Neural cell (in vitro differentiated cells): ENCODE data around the gene ASPHD1. TPM values are rescaled to one million over a fixed set of nuclear protein-coding genes. Genes with fewer than 3 reads are reported as not detected.
A peak's percentile ranks its signal among the peaks of the same experiment; 100 is the strongest.

Experiments
- H2AFZ ChIP-seq: fragments of 200-600, 300-800 bp; sonication (generic), shearing (Covaris generic); 2 replicates; pipeline ENCODE4 v1.6.0; 2014; ENCODE audit warnings: low read depth, mild to moderate bottlenecking, antibody characterized with exemption, low read length, moderate library complexity
- H3F3A ChIP-seq: fragments of 200-600 bp; shearing (Covaris generic); 2 replicates; pipeline ENCODE4 v1.6.1; 2016; ENCODE audit warnings: mild to moderate bottlenecking, moderate library complexity, mixed read lengths, antibody characterized with exemption, low read length; ENCODE audit not compliant: insufficient read depth, poor library complexity, severe bottlenecking
- H3K27ac ChIP-seq: fragments of 200-600, 300-800 bp; sonication (generic), shearing (Covaris generic); 2 replicates; pipeline ENCODE4 v1.5.1; 2014; ENCODE audit warnings: mild to moderate bottlenecking, low read length, moderate library complexity
- H3K27me3 ChIP-seq: fragments of 300-800, 200-600 bp; sonication (generic), shearing (Covaris generic); 2 replicates; pipeline ENCODE4 v1.6.0; 2014; ENCODE audit warnings: mild to moderate bottlenecking, low read depth, low read length, moderate library complexity; ENCODE audit not compliant: insufficient read depth
- H3K36me3 ChIP-seq: fragments of 300-800, 200-600 bp; sonication (generic), shearing (Covaris generic); 2 replicates; pipeline ENCODE4 v1.5.1; 2014; ENCODE audit warnings: mild to moderate bottlenecking, antibody characterized with exemption, low read length, moderate library complexity; ENCODE audit not compliant: insufficient read depth
- H3K4me2 ChIP-seq: fragments of 300-800, 200-600 bp; sonication (generic), shearing (Covaris generic); 2 replicates; pipeline ENCODE4 v1.6.0; 2014; ENCODE audit warnings: mild to moderate bottlenecking, low read length
- H3K4me3 ChIP-seq: fragments of 300-800, 200-600 bp; sonication (generic), shearing (Covaris generic); 2 replicates; pipeline ENCODE4 v1.5.1; 2014; ENCODE audit warnings: mild to moderate bottlenecking, low read length, moderate library complexity
- H3K79me2 ChIP-seq: fragments of 200-600 bp; shearing (Covaris generic); replicated peaks from 2 replicates; pipeline ENCODE4 v1.6.0; 2014; ENCODE audit warnings: mild to moderate bottlenecking, low read length, moderate library complexity; ENCODE audit not compliant: insufficient read depth
- H3K9ac ChIP-seq: fragments of 300-800, 200-600 bp; sonication (generic), shearing (Covaris generic); 2 replicates; pipeline ENCODE4 v1.6.1; 2016; ENCODE audit warnings: mild to moderate bottlenecking, low read length, mixed read lengths
- H3K9me2 ChIP-seq: fragments of 200-600 bp; shearing (Covaris generic); 2 replicates; pipeline ENCODE4 v1.6.1; 2016; ENCODE audit warnings: mild to moderate bottlenecking, low read length, mixed read lengths; ENCODE audit not compliant: insufficient read depth
- H3K9me3 ChIP-seq: fragments of 200-600, 300-800 bp; sonication (generic), shearing (Covaris generic); 2 replicates; pipeline ENCODE4 v1.6.1; 2016; ENCODE audit warnings: mild to moderate bottlenecking, mixed run types, low read length, moderate library complexity, mixed read lengths
- H4K20me1 ChIP-seq: fragments of 200-600 bp; shearing (Covaris generic); 2 replicates; pipeline ENCODE4 v1.6.1; 2016; ENCODE audit warnings: mild to moderate bottlenecking, mixed run types; ENCODE audit not compliant: insufficient read depth
- EP300 ChIP-seq: fragments of 450-650 bp; conservative IDR thresholded peaks from 2 replicates; pipeline ENCODE4 v1.6.1; 2014; ENCODE audit warnings: antibody characterized with exemption, mild to moderate bottlenecking, moderate library complexity; ENCODE audit not compliant: poor library complexity, severe bottlenecking
- EZH2 ChIP-seq: fragments of 200-600, 300-800 bp; shearing (Covaris generic), sonication (generic); IDR thresholded peaks from 2 replicates; pipeline ENCODE4 v1.6.1; 2014; ENCODE audit warnings: antibody characterized with exemption, low read length, borderline replicate concordance, mild to moderate bottlenecking; ENCODE audit not compliant: insufficient read depth, poor library complexity, severe bottlenecking
- MXI1 ChIP-seq: fragments of 450-650 bp; conservative IDR thresholded peaks from 2 replicates; pipeline ENCODE4 v1.6.1; 2014; ENCODE audit warnings: antibody characterized with exemption, mild to moderate bottlenecking; ENCODE audit not compliant: poor library complexity, severe bottlenecking
- POLR2AphosphoS5 ChIP-seq: IDR thresholded peaks from 2 replicates; pipeline ENCODE4 v1.6.1; 2012
- RAD21 ChIP-seq: fragments of 450-650 bp; conservative IDR thresholded peaks from 2 replicates; pipeline ENCODE4 v1.6.1; 2014; ENCODE audit warnings: antibody characterized with exemption, mild to moderate bottlenecking, moderate library complexity
- SMC3 ChIP-seq: fragments of 450-650 bp; conservative IDR thresholded peaks from 2 replicates; pipeline ENCODE4 v1.6.1; 2014; ENCODE audit warnings: antibody characterized with exemption, mild to moderate bottlenecking, moderate library complexity; ENCODE audit not compliant: poor library complexity
- TAF1 ChIP-seq: IDR thresholded peaks from 2 replicates; pipeline ENCODE4 v1.6.1; 2012; ENCODE audit warnings: low read depth
- polyA plus RNA-seq: library from polyadenylated mRNA; depleted of rRNA; stranded (reverse); fragments of >200 nt; gene quantifications from 2 replicates; pipeline ENCODE4 v1.2.3, GENCODE V29; 2014
- TF ChIP-seq, protein P1 (sequence below): IDR thresholded peaks from 2 replicates; pipeline ENCODE4 v1.6.1; 2012; ENCODE audit warnings: borderline replicate concordance
- TF ChIP-seq, protein P2 (sequence below): fragments of 450-650 bp; IDR thresholded peaks from 2 replicates; pipeline ENCODE4 v1.5.1; 2014; ENCODE audit warnings: antibody characterized with exemption, mild to moderate bottlenecking, moderate library complexity; ENCODE audit not compliant: poor library complexity, severe bottlenecking

The ASPHD1 gene
- polyA plus RNA-seq, 1 donor from 2014 or later: 38.9 TPM

DNA sequence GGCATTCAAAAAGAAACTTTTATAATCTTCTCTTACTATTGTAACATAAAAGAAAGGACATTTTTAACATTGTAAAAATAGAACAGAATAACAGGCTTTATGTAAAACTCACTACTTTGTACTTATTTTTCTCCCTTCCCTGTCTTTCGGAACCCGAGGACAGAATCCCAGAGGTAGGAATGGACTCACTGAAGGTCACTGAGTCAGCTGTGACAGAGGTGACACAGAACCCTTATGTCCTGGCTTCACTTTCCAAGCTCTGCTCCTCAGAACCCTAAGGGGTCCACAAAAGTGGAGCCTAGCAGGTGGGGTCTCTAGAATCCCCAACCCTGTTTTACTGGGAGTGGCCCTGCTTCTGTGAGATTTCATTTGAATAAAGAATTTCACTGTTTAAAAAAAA, 22.0 kb downstream of the ASPHD1 start:
- no peaks in the 10 kb centered on the region for H3K36me3 ChIP-seq
- no peak overlapping the region for H2AFZ ChIP-seq
- H3K9me2 ChIP-seq: no peaks in the 10 kb centered on the region
- H4K20me1 ChIP-seq: no peaks in the 10 kb centered on the region
- H3K27ac ChIP-seq: no peak overlapping the region
- H3K4me2 ChIP-seq: no peak overlapping the region
- no peak overlapping the region for H3K9ac ChIP-seq
- peaks cover 9% of the 10 kb centered on the region for H3K79me2 ChIP-seq
- no peak overlapping the region for H3K4me3 ChIP-seq
- H3K9me3 ChIP-seq: no peaks in the 10 kb centered on the region
- peaks cover 3% of the 10 kb centered on the region for H3F3A ChIP-seq
- no peak for TF ChIP-seq TAF1
- no peak for TF ChIP-seq EZH2
- H3K27me3 ChIP-seq: no peaks in the 10 kb centered on the region

DNA sequence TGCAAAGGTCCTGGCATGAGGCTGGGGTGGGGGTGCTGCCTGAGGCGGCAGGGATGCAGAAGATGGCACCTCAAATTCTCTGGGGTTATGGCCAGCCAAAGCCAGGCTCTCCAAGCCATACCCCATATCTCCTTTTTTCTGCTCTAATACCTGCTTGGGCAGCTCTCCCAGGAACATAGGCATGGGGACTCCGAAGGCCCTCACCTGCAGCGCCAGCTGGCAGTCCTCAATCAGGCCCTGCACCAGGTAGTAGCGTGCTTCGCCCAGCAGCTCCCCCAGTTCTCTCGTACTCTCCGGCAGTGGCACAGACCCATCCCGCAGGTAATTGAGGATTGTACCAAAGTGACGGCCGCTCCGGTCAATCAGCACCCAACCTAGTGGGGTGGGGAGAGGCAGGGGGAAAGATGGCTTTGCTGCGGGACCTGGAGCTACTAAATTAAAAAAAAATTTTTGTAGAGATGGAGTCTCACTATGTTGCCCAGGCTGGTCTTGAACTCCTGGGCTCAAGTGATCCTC, 22.8 kb downstream of the ASPHD1 start:
- Histone ChIP-seq H2AFZ (no peak overlapping the region), H3K9ac (no peak overlapping the region), H3K79me2 (peaks cover 9% of the 10 kb centered on the region), H4K20me1 (no peaks in the 10 kb centered on the region), H3F3A (peaks cover 3% of the 10 kb centered on the region), H3K27ac (no peak overlapping the region), H3K4me2 (no peak overlapping the region), H3K27me3 (no peaks in the 10 kb centered on the region), H3K9me3 (no peaks in the 10 kb centered on the region), H3K9me2 (no peaks in the 10 kb centered on the region), H3K4me3 (no peak overlapping the region), H3K36me3 (no peaks in the 10 kb centered on the region)
- TF ChIP-seq RAD21 (no peak), MXI1 (no peak), POLR2AphosphoS5 (no peak), EZH2 (no peak), SMC3 (no peak), EP300 (no peak)
- TF ChIP-seq, protein P1, sequence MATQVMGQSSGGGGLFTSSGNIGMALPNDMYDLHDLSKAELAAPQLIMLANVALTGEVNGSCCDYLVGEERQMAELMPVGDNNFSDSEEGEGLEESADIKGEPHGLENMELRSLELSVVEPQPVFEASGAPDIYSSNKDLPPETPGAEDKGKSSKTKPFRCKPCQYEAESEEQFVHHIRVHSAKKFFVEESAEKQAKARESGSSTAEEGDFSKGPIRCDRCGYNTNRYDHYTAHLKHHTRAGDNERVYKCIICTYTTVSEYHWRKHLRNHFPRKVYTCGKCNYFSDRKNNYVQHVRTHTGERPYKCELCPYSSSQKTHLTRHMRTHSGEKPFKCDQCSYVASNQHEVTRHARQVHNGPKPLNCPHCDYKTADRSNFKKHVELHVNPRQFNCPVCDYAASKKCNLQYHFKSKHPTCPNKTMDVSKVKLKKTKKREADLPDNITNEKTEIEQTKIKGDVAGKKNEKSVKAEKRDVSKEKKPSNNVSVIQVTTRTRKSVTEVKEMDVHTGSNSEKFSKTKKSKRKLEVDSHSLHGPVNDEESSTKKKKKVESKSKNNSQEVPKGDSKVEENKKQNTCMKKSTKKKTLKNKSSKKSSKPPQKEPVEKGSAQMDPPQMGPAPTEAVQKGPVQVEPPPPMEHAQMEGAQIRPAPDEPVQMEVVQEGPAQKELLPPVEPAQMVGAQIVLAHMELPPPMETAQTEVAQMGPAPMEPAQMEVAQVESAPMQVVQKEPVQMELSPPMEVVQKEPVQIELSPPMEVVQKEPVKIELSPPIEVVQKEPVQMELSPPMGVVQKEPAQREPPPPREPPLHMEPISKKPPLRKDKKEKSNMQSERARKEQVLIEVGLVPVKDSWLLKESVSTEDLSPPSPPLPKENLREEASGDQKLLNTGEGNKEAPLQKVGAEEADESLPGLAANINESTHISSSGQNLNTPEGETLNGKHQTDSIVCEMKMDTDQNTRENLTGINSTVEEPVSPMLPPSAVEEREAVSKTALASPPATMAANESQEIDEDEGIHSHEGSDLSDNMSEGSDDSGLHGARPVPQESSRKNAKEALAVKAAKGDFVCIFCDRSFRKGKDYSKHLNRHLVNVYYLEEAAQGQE: no peak

DNA sequence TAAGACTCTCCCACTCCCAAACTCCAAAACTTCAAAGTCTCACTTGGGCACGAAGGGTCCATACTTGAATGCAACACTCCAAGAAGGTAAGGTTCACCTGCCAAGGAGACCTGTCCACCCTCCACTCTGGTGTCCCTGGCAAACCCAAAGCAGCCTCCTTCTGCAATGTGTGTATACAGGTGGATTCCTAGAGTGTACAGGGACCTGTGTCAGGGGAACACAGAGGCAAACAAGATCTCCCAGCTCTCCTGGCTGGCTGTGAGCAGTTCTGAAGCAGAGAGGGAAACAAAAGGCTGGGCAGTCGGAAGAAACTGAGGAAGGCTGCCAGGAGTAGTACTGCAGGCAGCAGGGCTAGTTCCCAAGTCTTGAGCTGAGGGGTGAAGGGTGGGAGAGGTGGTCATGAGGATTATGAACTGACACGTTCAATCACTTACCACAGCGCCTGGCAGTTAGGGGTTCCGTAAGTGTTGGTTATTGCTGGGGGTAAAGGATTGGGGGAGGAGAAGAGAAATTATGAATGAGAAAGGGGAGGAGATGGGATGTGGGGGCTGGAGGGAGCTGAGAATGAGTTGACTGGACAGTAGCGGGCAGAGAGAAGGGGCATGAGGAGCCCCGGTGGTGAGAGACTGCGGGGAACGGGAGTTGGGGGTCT, 24.9 kb downstream of the ASPHD1 start:
- peak overlapping the region; percentile 84 for H3K27ac ChIP-seq
- H3K9me2 ChIP-seq: no peaks in the 10 kb centered on the region
- no peaks in the 10 kb centered on the region for H4K20me1 ChIP-seq
- peaks cover 9% of the 10 kb centered on the region for H3K79me2 ChIP-seq
- peaks cover 3% of the 10 kb centered on the region for H3F3A ChIP-seq
- TF ChIP-seq, protein P2, sequence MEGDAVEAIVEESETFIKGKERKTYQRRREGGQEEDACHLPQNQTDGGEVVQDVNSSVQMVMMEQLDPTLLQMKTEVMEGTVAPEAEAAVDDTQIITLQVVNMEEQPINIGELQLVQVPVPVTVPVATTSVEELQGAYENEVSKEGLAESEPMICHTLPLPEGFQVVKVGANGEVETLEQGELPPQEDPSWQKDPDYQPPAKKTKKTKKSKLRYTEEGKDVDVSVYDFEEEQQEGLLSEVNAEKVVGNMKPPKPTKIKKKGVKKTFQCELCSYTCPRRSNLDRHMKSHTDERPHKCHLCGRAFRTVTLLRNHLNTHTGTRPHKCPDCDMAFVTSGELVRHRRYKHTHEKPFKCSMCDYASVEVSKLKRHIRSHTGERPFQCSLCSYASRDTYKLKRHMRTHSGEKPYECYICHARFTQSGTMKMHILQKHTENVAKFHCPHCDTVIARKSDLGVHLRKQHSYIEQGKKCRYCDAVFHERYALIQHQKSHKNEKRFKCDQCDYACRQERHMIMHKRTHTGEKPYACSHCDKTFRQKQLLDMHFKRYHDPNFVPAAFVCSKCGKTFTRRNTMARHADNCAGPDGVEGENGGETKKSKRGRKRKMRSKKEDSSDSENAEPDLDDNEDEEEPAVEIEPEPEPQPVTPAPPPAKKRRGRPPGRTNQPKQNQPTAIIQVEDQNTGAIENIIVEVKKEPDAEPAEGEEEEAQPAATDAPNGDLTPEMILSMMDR: no peak
- TF ChIP-seq RAD21 (no peak), POLR2AphosphoS5 (no peak), MXI1 (no peak)
- H3K4me3 ChIP-seq: peak overlapping the region; percentile 94
- peak overlapping the region; percentile 36 for H2AFZ ChIP-seq
- peak overlapping the region; percentile 92 for H3K4me2 ChIP-seq
- no peaks in the 10 kb centered on the region for H3K36me3 ChIP-seq
- peak overlapping the region; percentile 82 for H3K9ac ChIP-seq
- no peaks in the 10 kb centered on the region for H3K27me3 ChIP-seq
- no peaks in the 10 kb centered on the region for H3K9me3 ChIP-seq
